Activated naive CD8-positive, alpha-beta T cell treated with anti-CD3 and anti-CD28 coated beads for 36 hours (primary cell): ENCODE data around the gene EML6. TPM values are rescaled to one million over a fixed set of nuclear protein-coding genes. Genes with fewer than 3 reads are reported as not detected.
"Not testable (repeated sequence)": the region's sequence is repeated elsewhere in the genome, so short reads cannot be mapped to it uniquely, and the experiment has no call there.

Source experiments
- DNase-seq: peaks from one replicate; pipeline ENCODE4 v3.0.0; 2021
- H3K27ac Mint-ChIP-seq: one replicate; pipeline ENCODE4 v1.8.0; 2022; ENCODE audit warnings: mild to moderate bottlenecking, moderate library complexity, mixed read lengths
- H3K27me3 Mint-ChIP-seq: one replicate; pipeline ENCODE4 v1.8.0; 2022; ENCODE audit warnings: mild to moderate bottlenecking, mixed read lengths
- H3K36me3 Mint-ChIP-seq: one replicate; pipeline ENCODE4 v1.8.0; 2021; ENCODE audit warnings: mild to moderate bottlenecking, mixed read lengths
- H3K4me1 Mint-ChIP-seq: one replicate; pipeline ENCODE4 v1.8.0; 2021; ENCODE audit warnings: mixed read lengths
- H3K4me3 Mint-ChIP-seq: one replicate; pipeline ENCODE4 v1.8.0; 2022; ENCODE audit warnings: mild to moderate bottlenecking, moderate library complexity, mixed read lengths
- H3K9me3 Mint-ChIP-seq: one replicate; pipeline ENCODE4 v1.8.0; 2022; ENCODE audit warnings: mixed read lengths
- total RNA-seq, 2 experiments: library from RNA; stranded (reverse); gene quantifications; one replicate each; pipeline ENCODE4 v1.2.3, GENCODE V29; 2021

The EML6 gene
- total RNA-seq, 2 experiments from 2014 or later = 0.54 to 1.3 TPM

GRCh38 chr2:54855434-54855833, 132.0 kb downstream of the EML6 start:
- H3K36me3 Mint-ChIP-seq = no peaks in the 10 kb centered on the region
- no peaks in the 10 kb centered on the region for H3K4me1 Mint-ChIP-seq
- no peak for DNase-seq
- H3K4me3 Mint-ChIP-seq = no peak overlapping the region
- H3K27me3 Mint-ChIP-seq = no peaks in the 10 kb centered on the region
- H3K9me3 Mint-ChIP-seq = no peaks in the 10 kb centered on the region
- H3K27ac Mint-ChIP-seq = no peak overlapping the region

- H3K9me3 Mint-ChIP-seq = peaks cover 2% of the 10 kb centered on the region
- no peak overlapping the region for H3K4me3 Mint-ChIP-seq
- no peak overlapping the region for H3K27ac Mint-ChIP-seq
- no peaks in the 10 kb centered on the region for H3K4me1 Mint-ChIP-seq
- no peaks in the 10 kb centered on the region for H3K36me3 Mint-ChIP-seq
- H3K27me3 Mint-ChIP-seq = no peaks in the 10 kb centered on the region
- DNase-seq = no peak
These were observed 134.7 kb downstream of the EML6 start for GRCh38 chr2:54858021-54858681.

DNA sequence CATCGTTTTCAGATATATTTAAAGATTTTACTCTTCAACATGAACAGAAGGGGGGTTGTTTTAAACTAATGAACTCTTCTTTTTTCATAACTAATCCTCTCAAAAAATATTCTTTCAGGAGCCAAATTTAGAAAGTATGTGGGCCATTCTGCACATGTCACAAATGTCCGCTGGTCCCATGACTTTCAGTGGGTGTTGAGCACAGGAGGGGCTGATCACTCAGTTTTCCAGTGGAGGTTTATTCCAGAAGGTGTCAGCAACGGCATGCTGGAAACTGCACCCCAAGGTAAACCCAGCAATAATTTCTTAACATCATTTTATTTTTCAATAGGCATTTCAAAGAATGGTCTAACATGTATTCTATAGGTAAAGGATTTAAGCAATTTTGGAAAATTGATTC, 136.0 kb downstream of the EML6 start:
- no peak overlapping the region for H3K4me3 Mint-ChIP-seq
- H3K4me1 Mint-ChIP-seq = no peaks in the 10 kb centered on the region
- no peaks in the 10 kb centered on the region for H3K27me3 Mint-ChIP-seq
- no peaks in the 10 kb centered on the region for H3K36me3 Mint-ChIP-seq
- peaks cover 2% of the 10 kb centered on the region for H3K9me3 Mint-ChIP-seq
- DNase-seq = no peak
- H3K27ac Mint-ChIP-seq = no peak overlapping the region

GRCh38 chr2:54859997-54860701, 136.7 kb downstream of the EML6 start:
- H3K4me3 Mint-ChIP-seq = no peak overlapping the region
- peaks cover 2% of the 10 kb centered on the region for H3K9me3 Mint-ChIP-seq
- no peak overlapping the region for H3K27ac Mint-ChIP-seq
- no peaks in the 10 kb centered on the region for H3K4me1 Mint-ChIP-seq
- no peaks in the 10 kb centered on the region for H3K36me3 Mint-ChIP-seq
- no peaks in the 10 kb centered on the region for H3K27me3 Mint-ChIP-seq
- DNase-seq = no peak

- Mint-ChIP-seq H3K4me1 (peaks cover 6% of the 10 kb centered on the region), H3K9me3 (peaks cover 2% of the 10 kb centered on the region), H3K27me3 (no peaks in the 10 kb centered on the region), H3K27ac (no peak overlapping the region), H3K36me3 (no peaks in the 10 kb centered on the region), H3K4me3 (no peak overlapping the region)
- DNase-seq = no peak
These were observed 138.8 kb downstream of the EML6 start for GRCh38 chr2:54862229-54862628.

- Mint-ChIP-seq H3K9me3 (peaks cover 2% of the 10 kb centered on the region), H3K27me3 (no peaks in the 10 kb centered on the region), H3K27ac (no peak overlapping the region), H3K36me3 (no peaks in the 10 kb centered on the region), H3K4me3 (no peak overlapping the region), H3K4me1 (peaks cover 11% of the 10 kb centered on the region)
- DNase-seq = no peak
These were observed 139.3 kb downstream of the EML6 start for GRCh38 chr2:54862742-54863141.

GRCh38 chr2:54863660-54864059, 140.2 kb downstream of the EML6 start:
- peaks cover 2% of the 10 kb centered on the region for H3K9me3 Mint-ChIP-seq
- H3K27ac Mint-ChIP-seq = no peak overlapping the region
- no peak overlapping the region for H3K4me3 Mint-ChIP-seq
- no peaks in the 10 kb centered on the region for H3K36me3 Mint-ChIP-seq
- no peaks in the 10 kb centered on the region for H3K27me3 Mint-ChIP-seq
- no peak for DNase-seq
- peaks cover 12% of the 10 kb centered on the region for H3K4me1 Mint-ChIP-seq

GRCh38 chr2:54864096-54864495, 140.6 kb downstream of the EML6 start:
- no peaks in the 10 kb centered on the region for H3K27me3 Mint-ChIP-seq
- no peak for DNase-seq
- no peak overlapping the region for H3K4me3 Mint-ChIP-seq
- no peak overlapping the region for H3K27ac Mint-ChIP-seq
- H3K9me3 Mint-ChIP-seq = peaks cover 2% of the 10 kb centered on the region
- peaks cover 12% of the 10 kb centered on the region for H3K4me1 Mint-ChIP-seq
- H3K36me3 Mint-ChIP-seq = no peaks in the 10 kb centered on the region

GRCh38 chr2:54864727-54865126, 141.3 kb downstream of the EML6 start:
- Mint-ChIP-seq H3K9me3 (peaks cover 2% of the 10 kb centered on the region), H3K27ac (no peak overlapping the region), H3K4me3 (no peak overlapping the region)

DNA sequence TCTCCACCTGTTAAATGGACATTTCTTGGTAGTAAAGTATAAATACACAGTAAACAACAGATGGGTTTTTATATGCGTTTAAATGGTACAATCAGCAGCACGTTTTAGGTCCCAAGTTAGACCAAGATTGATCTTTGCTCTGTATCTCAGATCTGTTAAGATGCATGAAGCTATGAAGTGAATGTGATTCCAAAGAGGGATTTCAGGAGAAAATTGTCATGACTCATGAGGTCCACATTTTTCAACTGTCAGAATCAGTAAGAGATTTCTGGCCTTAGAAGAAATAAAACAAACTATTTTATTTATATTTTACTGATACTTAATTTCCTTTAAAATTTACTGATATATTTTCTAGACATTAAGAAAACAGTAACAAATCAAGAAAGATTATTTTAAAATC, 142.7 kb downstream of the EML6 start:
- Mint-ChIP-seq H3K4me3 (no peak overlapping the region), H3K27ac (no peak overlapping the region), H3K9me3 (peaks cover 2% of the 10 kb centered on the region), H3K27me3 (no peaks in the 10 kb centered on the region), H3K4me1 (peaks cover 12% of the 10 kb centered on the region), H3K36me3 (no peaks in the 10 kb centered on the region)
- no peak for DNase-seq

More at GRCh38 chr2:54864727-54865126, 141.3 kb downstream of the EML6 start:
- H3K27me3 Mint-ChIP-seq = no peaks in the 10 kb centered on the region
- H3K4me1 Mint-ChIP-seq = peaks cover 12% of the 10 kb centered on the region
- H3K36me3 Mint-ChIP-seq = no peaks in the 10 kb centered on the region
- DNase-seq = no peak

GRCh38 chr2:54866868-54867267, 143.4 kb downstream of the EML6 start:
- no peak for DNase-seq
- Mint-ChIP-seq H3K36me3 (no peaks in the 10 kb centered on the region), H3K9me3 (no peaks in the 10 kb centered on the region), H3K4me1 (peaks cover 12% of the 10 kb centered on the region), H3K4me3 (no peak overlapping the region), H3K27ac (no peak overlapping the region), H3K27me3 (no peaks in the 10 kb centered on the region)

DNA sequence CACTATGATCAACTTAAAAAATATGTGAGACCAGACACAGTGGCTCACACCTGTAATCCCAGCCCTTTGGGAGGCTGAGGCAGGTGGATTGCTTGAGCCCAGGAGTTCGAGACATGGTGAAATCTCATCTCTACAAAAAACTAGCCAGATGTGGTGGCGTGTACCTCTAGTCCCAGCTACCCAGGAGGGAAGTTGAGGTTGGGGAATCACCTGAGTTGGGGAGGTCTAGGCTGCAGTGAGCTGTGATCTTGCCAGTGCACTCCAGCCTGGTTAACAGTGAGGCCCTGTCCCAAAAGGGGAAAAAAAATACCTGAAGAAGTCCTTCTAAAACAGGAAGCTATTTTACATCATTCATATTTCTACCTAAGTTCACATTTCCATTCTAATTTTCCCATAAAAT, 144.0 kb downstream of the EML6 start:
- Mint-ChIP-seq H3K27ac (no peak overlapping the region), H3K36me3 (no peaks in the 10 kb centered on the region), H3K4me3 (no peak overlapping the region), H3K4me1 (peaks cover 12% of the 10 kb centered on the region), H3K27me3 (no peaks in the 10 kb centered on the region), H3K9me3 (no peaks in the 10 kb centered on the region)
- no peak for DNase-seq

- no peak overlapping the region for H3K4me3 Mint-ChIP-seq
- H3K9me3 Mint-ChIP-seq = no peaks in the 10 kb centered on the region
- no peaks in the 10 kb centered on the region for H3K27me3 Mint-ChIP-seq
- no peak overlapping the region for H3K27ac Mint-ChIP-seq
- DNase-seq = no peak
- H3K36me3 Mint-ChIP-seq = no peaks in the 10 kb centered on the region
- peaks cover 12% of the 10 kb centered on the region for H3K4me1 Mint-ChIP-seq
These were observed 148.1 kb downstream of the EML6 start for GRCh38 chr2:54871457-54872107.

GRCh38 chr2:54872780-54873179, 149.3 kb downstream of the EML6 start:
- Mint-ChIP-seq H3K4me1 (peaks cover under 1% of the 10 kb centered on the region), H3K36me3 (no peaks in the 10 kb centered on the region), H3K27me3 (no peaks in the 10 kb centered on the region), H3K27ac (no peak overlapping the region), H3K9me3 (no peaks in the 10 kb centered on the region), H3K4me3 (no peak overlapping the region)
- no peak for DNase-seq

- H3K36me3 Mint-ChIP-seq, H3K4me3 Mint-ChIP-seq, H3K27ac Mint-ChIP-seq, H3K9me3 Mint-ChIP-seq, H3K4me1 Mint-ChIP-seq, H3K27me3 Mint-ChIP-seq, DNase-seq: not testable (repeated sequence)
These were observed 149.8 kb downstream of the EML6 start for GRCh38 chr2:54873236-54873635.

- Mint-ChIP-seq H3K36me3 (no peaks in the 10 kb centered on the region), H3K4me1 (no peaks in the 10 kb centered on the region), H3K27ac (no peak overlapping the region), H3K27me3 (no peaks in the 10 kb centered on the region), H3K4me3 (no peak overlapping the region), H3K9me3 (no peaks in the 10 kb centered on the region)
- no peak for DNase-seq
These were observed 153.3 kb downstream of the EML6 start for GRCh38 chr2:54876764-54877163.
